DND-41 (cell line): Measurements from ENCODE around the gene FOXJ3.

Source experiments
- ATAC-seq: fragments of 200-7000 bp; cut with Tn5 transposase; 3 replicates; pipeline ENCODE4 v1.9.1; 2021; ENCODE audit warnings: low read depth; ENCODE audit not compliant: insufficient read depth
- DNase-seq: peaks from one replicate; pipeline ENCODE4 v3.0.0-alpha.2; 2020
- H2AFZ ChIP-seq: 2 replicates; pipeline ENCODE4 v1.6.0; 2012; ENCODE audit warnings: low read depth, low read length
- H3K27ac ChIP-seq: 2 replicates; pipeline ENCODE4 v1.5.1; 2012; ENCODE audit warnings: low read length, inconsistent platforms
- H3K27me3 ChIP-seq: fragments of 200-600 bp; sonication (generic); 2 replicates; pipeline ENCODE4 v1.6.0; 2012; ENCODE audit warnings: low read length, mild to moderate bottlenecking, inconsistent platforms; ENCODE audit not compliant: insufficient read depth, poor library complexity
- H3K36me3 ChIP-seq: 2 replicates; pipeline ENCODE4 v1.5.1; 2012; ENCODE audit warnings: low read length, inconsistent platforms; ENCODE audit not compliant: insufficient read depth
- H3K4me1 ChIP-seq: 2 replicates; pipeline ENCODE4 v1.5.1; 2012; ENCODE audit warnings: mild to moderate bottlenecking, low read length; ENCODE audit not compliant: insufficient read depth
- H3K4me2 ChIP-seq: 2 replicates; pipeline ENCODE4 v1.6.0; 2012; ENCODE audit warnings: mild to moderate bottlenecking, moderate library complexity, low read length, inconsistent platforms; ENCODE audit not compliant: insufficient read depth
- H3K4me3 ChIP-seq, 2 experiments: fragments of 200-600 bp in 1 of 2; shearing (Covaris generic) in 1 of 2; 2 replicates each; pipeline ENCODE4 v1.5.1; 2012 to 2016; ENCODE audit warnings: inconsistent platforms in 2 of 2, low read length in 2 of 2, mild to moderate bottlenecking in 2 of 2, low read depth in 1 of 2, moderate library complexity in 1 of 2
- H3K79me2 ChIP-seq: 2 replicates; pipeline ENCODE4 v1.6.0; 2012; ENCODE audit warnings: low read length, inconsistent platforms; ENCODE audit not compliant: insufficient read depth
- H3K9ac ChIP-seq: 2 replicates; pipeline ENCODE4 v1.6.0; 2012; ENCODE audit warnings: low read depth, mild to moderate bottlenecking, inconsistent platforms, low read length, moderate library complexity
- H3K9me3 ChIP-seq: 2 replicates; pipeline ENCODE4 v1.5.1; 2012; ENCODE audit warnings: low read length, moderate library complexity, mild to moderate bottlenecking, inconsistent platforms; ENCODE audit not compliant: insufficient read depth, severe bottlenecking
- H4K20me1 ChIP-seq: 2 replicates; pipeline ENCODE4 v1.6.0; 2012; ENCODE audit warnings: low read length; ENCODE audit not compliant: insufficient read depth
- EZH2 ChIP-seq: IDR thresholded peaks from 3 replicates; pipeline ENCODE4 v1.6.1; 2012; ENCODE audit warnings: borderline replicate concordance, low read depth, mild to moderate bottlenecking, moderate library complexity, low read length, inconsistent platforms; ENCODE audit not compliant: severe bottlenecking
- TF ChIP-seq, protein P1 (sequence below): IDR thresholded peaks from 2 replicates; pipeline ENCODE4 v1.5.1; 2012; ENCODE audit warnings: borderline replicate concordance, low read length, moderate library complexity, mild to moderate bottlenecking; ENCODE audit not compliant: poor library complexity, severe bottlenecking; ENCODE audit errors: extremely low read depth

The FOXJ3 gene

DNA sequence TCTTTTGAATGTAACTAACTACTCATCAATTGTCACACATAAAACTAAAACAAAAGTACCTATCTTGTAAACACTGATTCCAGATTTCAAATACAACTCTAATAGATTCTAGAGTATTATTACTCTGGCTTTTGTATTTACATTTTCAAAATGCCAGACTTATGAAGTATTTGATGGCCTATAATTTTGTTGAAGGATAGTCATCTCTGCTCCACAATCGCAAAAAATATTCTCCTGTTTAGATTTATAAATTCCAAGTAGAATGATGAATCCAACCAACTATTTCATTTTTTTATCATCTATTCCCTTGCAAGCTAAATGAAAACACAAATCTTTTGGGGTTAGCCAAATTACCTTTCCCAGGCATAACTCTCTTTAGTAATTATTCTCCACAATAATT lies 95.5 kb downstream of the FOXJ3 start:
- Histone ChIP-seq H3K4me3 (no peak overlapping the region), H3K9ac (no peak overlapping the region), H3K27me3 (no peaks in the 10 kb centered on the region), H2AFZ (no peak overlapping the region), H3K4me1 (peaks cover 29% of the 10 kb centered on the region), H3K36me3 (peaks cover 25% of the 10 kb centered on the region), H4K20me1 (peaks cover 11% of the 10 kb centered on the region), H3K79me2 (peaks cover 88% of the 10 kb centered on the region), H3K4me2 (no peak overlapping the region), H3K27ac (no peak overlapping the region), H3K9me3 (peaks cover 26% of the 10 kb centered on the region)
- TF ChIP-seq, protein P1, sequence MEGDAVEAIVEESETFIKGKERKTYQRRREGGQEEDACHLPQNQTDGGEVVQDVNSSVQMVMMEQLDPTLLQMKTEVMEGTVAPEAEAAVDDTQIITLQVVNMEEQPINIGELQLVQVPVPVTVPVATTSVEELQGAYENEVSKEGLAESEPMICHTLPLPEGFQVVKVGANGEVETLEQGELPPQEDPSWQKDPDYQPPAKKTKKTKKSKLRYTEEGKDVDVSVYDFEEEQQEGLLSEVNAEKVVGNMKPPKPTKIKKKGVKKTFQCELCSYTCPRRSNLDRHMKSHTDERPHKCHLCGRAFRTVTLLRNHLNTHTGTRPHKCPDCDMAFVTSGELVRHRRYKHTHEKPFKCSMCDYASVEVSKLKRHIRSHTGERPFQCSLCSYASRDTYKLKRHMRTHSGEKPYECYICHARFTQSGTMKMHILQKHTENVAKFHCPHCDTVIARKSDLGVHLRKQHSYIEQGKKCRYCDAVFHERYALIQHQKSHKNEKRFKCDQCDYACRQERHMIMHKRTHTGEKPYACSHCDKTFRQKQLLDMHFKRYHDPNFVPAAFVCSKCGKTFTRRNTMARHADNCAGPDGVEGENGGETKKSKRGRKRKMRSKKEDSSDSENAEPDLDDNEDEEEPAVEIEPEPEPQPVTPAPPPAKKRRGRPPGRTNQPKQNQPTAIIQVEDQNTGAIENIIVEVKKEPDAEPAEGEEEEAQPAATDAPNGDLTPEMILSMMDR: no peak
- TF ChIP-seq EZH2: no peak
- DNase-seq (no peak), ATAC-seq (no peak)

DNA sequence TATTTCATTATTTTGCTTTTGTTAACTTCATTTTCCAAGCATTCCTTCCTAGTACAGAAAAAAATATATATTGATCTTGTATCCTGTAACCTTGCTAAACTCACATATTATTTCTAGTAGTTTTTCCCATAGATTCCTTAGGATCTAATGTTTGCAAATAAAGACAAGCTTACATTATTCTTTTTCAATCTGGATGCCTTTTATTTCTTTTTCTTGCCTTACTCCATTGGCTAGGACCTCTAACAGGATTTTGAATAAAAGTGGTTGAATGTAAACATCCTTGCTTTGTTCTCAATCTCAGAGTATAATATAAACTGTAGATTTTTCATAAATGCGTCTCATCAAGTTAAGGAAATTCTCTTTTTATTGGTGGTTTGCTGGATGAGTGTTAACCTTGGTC lies 96.0 kb downstream of the FOXJ3 start:
- DNase-seq (no peak), ATAC-seq (no peak)
- no peak overlapping the region for H3K4me3 ChIP-seq
- TF ChIP-seq, protein P1: no peak
- TF ChIP-seq EZH2: no peak
- peaks cover 29% of the 10 kb centered on the region for H3K4me1 ChIP-seq
- no peak overlapping the region for H3K4me2 ChIP-seq
- H3K9ac ChIP-seq: no peak overlapping the region
- peaks cover 83% of the 10 kb centered on the region for H3K79me2 ChIP-seq
- no peak overlapping the region for H2AFZ ChIP-seq
- H3K27ac ChIP-seq: no peak overlapping the region
- H3K9me3 ChIP-seq: peaks cover 28% of the 10 kb centered on the region
- peaks cover 11% of the 10 kb centered on the region for H4K20me1 ChIP-seq
- peaks cover 22% of the 10 kb centered on the region for H3K36me3 ChIP-seq
- H3K27me3 ChIP-seq: no peaks in the 10 kb centered on the region

DNA sequence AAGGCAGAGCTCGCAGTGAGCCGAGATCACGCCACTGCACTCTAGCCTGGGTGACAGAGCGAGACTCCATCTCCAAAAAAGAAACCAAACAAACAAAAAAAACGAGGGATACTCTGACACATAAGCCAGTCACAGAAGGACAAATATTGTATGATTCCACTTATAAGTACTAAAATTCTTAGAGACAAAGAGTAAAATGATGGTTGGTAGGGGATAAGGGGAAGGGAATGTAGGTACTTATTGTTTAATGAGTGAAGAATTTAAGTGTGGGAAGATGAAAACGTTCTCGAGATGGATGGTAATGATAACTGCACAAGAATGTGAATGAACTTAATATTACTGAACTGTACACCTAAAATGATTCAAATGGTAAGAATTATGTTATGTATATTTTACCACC lies 103.8 kb downstream of the FOXJ3 start:
- no peaks in the 10 kb centered on the region for H3K4me1 ChIP-seq
- no peak overlapping the region for H3K27ac ChIP-seq
- no peak overlapping the region for H3K4me3 ChIP-seq
- no peak overlapping the region for H3K9ac ChIP-seq
- no peak overlapping the region for H3K4me2 ChIP-seq
- peaks cover 41% of the 10 kb centered on the region for H3K79me2 ChIP-seq
- H4K20me1 ChIP-seq: peaks cover 13% of the 10 kb centered on the region; the same call in 1 of the 2 replicates
- TF ChIP-seq EZH2: no peak
- TF ChIP-seq, protein P1: no peak
- no peak for DNase-seq
- ATAC-seq: no peak
- peaks cover 15% of the 10 kb centered on the region for H3K36me3 ChIP-seq
- H3K27me3 ChIP-seq: no peaks in the 10 kb centered on the region
- no peak overlapping the region for H2AFZ ChIP-seq
- H3K9me3 ChIP-seq: peaks cover 18% of the 10 kb centered on the region

DNA sequence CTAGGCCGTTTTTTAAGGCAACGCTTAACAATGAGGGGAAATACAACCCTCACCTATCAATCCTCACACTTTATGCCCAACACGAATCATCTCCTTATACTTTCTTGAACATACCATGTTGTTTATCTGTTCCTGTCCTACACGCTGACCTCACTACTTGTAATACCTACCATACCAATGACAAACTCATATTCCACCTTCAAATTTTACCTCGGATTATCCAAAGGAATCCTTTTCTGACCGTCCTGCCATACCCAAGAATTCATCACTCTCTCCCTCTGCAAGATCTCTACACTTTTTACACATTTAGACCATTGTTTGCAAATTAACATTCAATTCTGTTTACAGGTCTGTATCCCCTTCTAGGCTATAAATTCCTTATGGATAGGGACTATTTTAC lies 106.1 kb downstream of the FOXJ3 start:
- H3K4me1 ChIP-seq: no peaks in the 10 kb centered on the region
- no peak overlapping the region for H3K4me3 ChIP-seq
- H3K9me3 ChIP-seq: no peaks in the 10 kb centered on the region
- H4K20me1 ChIP-seq: peaks cover 13% of the 10 kb centered on the region; the same call in 1 of the 2 replicates
- no peak for TF ChIP-seq EZH2
- TF ChIP-seq, protein P1: no peak
- peaks cover 5% of the 10 kb centered on the region; the same call in 1 of the 2 replicates for H3K36me3 ChIP-seq
- no peak for ATAC-seq
- no peak overlapping the region for H3K27ac ChIP-seq
- H3K9ac ChIP-seq: no peak overlapping the region
- H3K4me2 ChIP-seq: no peak overlapping the region
- H3K79me2 ChIP-seq: peaks cover 35% of the 10 kb centered on the region
- no peak for DNase-seq
- H3K27me3 ChIP-seq: no peaks in the 10 kb centered on the region
- no peak overlapping the region for H2AFZ ChIP-seq
